Measurements from ENCODE around the gene NFE2L3.
"Not testable (repeated sequence)": the region's sequence is repeated elsewhere in the genome, so short reads cannot be mapped to it uniquely, and the experiment has no call there.

Gene NFE2L3, protein sequence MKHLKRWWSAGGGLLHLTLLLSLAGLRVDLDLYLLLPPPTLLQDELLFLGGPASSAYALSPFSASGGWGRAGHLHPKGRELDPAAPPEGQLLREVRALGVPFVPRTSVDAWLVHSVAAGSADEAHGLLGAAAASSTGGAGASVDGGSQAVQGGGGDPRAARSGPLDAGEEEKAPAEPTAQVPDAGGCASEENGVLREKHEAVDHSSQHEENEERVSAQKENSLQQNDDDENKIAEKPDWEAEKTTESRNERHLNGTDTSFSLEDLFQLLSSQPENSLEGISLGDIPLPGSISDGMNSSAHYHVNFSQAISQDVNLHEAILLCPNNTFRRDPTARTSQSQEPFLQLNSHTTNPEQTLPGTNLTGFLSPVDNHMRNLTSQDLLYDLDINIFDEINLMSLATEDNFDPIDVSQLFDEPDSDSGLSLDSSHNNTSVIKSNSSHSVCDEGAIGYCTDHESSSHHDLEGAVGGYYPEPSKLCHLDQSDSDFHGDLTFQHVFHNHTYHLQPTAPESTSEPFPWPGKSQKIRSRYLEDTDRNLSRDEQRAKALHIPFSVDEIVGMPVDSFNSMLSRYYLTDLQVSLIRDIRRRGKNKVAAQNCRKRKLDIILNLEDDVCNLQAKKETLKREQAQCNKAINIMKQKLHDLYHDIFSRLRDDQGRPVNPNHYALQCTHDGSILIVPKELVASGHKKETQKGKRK

DNA sequence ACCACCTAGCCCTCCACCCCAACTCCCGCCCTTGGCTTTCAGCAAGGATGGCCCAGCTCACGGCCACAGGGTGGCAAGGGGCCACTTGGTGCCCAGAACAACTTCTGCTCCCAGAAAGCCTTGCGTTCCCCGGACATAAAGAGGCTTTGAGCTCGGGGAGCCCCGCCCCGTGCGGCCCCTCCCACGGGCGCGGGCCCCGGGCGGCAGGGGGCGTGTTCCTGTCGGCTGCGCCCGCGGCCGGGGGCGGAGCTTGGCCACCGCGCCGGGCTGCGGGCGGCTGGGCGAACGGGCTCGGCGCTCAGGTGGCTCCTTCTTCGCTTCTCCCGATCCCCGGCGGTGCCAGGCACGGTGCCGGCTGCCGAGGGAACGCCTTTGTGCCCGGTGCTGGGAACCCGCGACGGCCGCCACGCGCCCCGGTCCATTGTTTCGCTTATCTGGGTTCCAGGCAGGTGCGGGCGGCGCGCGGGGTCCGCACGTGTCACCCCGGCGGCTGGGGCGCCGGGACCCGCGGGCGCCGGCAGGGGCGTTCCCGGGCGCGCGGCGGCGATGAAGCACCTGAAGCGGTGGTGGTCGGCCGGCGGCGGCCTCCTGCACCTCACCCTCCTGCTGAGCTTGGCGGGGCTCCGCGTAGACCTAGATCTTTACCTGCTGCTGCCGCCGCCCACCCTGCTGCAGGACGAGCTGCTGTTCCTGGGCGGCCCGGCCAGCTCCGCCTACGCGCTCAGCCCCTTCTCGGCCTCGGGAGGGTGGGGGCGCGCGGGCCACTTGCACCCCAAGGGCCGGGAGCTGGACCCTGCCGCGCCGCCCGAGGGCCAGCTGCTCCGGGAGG, at the start of gene NFE2L3:
TSS of gene NFE2L3 (plus strand) at position 246 of the 829 bp plus-strand sequence. CDS start at position 547, 301 bp downstream.
- peak; percentile 69 to 74 for DNase-seq (ENCODE audit: extremely low read depth in 1 of 2, low read depth in 1 of 2)

DNA sequence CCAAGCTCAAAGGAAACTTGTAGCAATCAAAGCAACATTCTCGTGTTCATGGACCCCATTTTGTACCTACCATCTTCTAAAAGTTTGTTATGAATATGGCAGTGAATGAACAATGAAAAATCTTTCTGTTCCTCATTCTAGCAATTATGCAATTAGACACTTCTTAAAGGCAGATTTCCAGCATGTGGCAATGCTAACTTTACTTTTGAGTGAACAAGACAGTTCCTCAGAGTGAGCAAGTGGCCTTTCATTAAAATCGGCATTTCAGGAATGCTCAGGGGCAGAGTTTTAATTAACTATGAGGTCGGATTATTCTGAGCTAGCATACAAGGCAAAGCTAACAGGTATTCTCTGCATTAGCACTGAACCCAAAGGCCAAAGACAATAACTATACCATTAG, 48.4 kb upstream of the NFE2L3 start:
- no peak for DNase-seq (ENCODE audit: extremely low read depth in 1 of 2, low read depth in 1 of 2)

DNA sequence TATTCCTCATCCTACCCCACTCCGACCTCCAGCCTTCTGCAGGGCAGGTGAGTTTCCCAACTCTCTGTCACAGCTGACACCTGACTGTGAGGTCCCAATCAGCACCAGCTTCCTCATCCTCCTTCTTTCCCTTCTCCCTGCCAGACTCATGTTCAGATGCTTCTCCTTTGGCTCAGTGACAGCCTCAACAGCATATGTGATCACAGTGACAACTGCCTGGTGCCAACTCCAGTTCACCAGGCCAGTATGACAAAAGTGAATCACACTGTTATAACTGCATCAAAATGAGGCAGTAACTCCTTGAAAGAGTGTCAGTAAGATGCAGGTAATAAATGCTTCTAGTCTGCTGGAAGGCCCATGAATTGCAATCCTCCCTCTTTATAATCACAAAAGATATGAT, 46.8 kb upstream of the NFE2L3 start:
- DNase-seq (ENCODE audit: extremely low read depth in 1 of 2, low read depth in 1 of 2), result no peak

DNA sequence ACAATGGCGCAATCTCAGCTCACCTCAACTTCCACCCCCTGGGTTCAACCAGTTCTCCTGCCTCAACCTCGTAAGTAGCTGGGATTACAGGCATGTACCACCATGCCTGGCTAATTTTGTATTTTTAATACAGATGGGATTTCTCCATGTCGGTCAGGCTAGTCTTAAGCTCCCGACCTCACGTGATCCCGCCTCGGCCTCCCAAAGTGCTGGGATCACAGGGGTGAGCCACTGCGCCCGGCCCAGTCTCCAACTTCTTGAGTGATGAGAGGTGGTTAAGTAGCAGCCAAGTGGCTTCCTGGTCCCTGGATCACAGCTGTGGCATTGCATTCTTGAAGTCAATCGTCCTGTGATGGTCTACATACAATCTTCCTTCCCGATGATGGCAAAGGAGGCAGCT, 46.1 kb upstream of the NFE2L3 start:
- no peak for DNase-seq (ENCODE audit: extremely low read depth in 1 of 2, low read depth in 1 of 2)

DNA sequence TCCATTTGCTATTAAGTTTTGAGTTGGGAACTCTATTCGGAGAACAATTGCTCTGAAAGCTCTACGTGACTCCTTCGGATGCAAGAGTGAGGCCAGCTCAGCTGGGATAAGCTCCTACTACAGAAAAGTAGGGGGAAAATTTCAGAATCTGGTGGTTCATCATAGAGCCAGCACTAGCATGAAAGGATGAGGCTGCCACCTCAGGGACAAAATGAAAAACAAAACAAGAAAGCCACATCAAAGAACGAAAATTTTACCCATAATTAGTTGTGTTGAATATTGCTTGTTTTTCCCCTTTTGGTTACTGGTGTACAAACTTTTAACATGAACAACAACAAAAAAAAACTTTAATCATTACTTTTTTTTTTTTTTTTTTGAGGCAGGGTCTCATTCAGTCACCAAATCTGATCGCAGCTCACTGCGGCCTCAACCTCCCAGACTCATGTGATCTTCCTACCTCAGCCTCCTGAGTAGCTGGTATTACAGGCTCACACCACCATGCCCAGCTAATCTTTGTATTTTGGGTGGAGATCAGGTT, 39.7 kb upstream of the NFE2L3 start:
- no peak for DNase-seq (ENCODE audit: extremely low read depth in 1 of 2, low read depth in 1 of 2)

DNA sequence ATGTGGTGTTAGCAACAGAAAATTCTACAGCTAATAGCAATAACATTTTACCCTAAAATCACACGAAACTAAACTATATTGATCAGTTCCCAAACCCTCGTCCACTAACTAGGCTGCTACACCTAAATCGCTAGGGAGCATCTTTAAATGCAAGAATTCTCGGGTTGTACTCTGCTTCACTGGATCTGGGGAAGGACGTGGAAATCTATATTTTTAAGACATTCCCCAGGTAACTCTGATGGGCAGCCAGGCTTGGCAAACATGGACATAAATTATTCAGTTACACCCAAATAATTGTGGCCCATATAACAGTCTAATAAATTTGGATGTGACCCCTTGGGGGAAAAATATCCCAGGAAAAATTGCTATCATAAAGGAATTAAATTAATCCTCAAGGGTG, 36.3 kb upstream of the NFE2L3 start:
- DNase-seq (ENCODE audit: extremely low read depth in 1 of 2, low read depth in 1 of 2), result no peak

DNA sequence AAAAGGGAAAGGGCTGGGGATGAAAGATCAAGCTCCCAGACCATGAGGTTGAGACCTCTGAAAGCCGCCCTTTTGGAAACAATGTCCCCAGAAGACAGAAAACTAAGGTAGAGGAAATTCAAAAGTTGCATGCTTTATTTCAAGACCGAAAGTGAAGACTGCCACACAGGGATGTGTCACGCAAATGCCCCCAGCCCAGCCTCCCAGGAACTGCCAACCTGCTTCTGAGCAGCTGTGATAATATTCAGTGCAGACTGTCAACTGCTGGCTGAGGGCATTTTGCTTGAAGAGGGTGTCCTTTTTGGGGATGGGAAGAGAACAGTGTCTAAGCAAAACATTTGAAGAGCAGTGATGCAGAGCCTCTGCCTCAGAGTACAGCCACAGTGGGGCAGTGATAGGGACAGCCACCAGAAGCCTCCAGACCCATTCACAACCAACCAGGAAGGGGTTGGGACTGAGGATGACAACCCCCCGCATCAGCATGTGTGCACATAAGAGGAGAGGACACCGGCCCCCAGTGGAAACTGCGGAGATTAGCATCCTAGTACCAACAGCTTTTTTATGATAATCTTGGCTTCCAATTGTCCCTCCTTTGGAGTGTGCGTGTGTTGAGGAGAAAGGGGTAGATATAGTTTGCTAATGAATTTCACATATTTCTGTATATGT, 34.7 kb upstream of the NFE2L3 start:
- no peak for DNase-seq (ENCODE audit: extremely low read depth in 1 of 2, low read depth in 1 of 2)

DNA sequence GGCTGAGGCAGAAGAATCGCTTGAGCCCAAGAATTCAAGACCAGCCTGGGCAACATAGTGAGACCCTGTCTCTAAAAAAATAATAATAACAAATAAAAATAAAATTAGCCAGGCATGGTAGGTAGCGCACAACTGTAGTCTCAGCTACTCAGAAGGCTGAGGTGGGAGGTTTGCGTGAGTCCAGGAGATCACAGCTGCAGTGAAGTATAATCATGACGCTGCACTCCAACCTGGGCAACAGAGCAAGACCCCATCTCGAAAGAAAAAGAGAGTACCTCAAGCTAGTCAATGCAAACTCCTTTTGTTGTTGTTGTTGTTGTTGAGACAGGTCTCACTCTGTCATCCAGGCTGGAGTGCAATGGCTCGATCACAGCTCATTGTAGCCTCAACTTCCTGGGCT, 34.0 kb upstream of the NFE2L3 start:
- no peak for DNase-seq (ENCODE audit: extremely low read depth in 1 of 2, low read depth in 1 of 2)

DNA sequence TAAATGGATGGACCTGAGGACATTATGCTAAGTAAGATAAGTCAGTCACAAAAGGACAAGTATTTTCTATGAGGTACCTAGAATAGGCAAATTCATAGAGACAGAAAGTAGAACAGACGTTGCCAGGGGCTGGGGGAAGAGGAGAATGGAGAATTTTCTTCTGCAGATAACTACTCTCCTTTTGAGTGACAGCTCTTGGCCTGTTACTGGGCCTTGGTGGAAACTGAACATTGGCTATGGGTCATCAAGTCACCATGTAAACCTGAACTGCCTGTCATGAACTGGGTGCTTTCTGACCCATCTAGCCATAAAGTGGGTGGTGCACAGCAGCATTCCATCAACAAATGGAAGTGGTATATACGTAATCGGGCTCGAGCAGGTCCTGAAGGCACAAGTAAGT, 29.3 kb upstream of the NFE2L3 start:
- no peak for DNase-seq (ENCODE audit: extremely low read depth in 1 of 2, low read depth in 1 of 2)

DNA sequence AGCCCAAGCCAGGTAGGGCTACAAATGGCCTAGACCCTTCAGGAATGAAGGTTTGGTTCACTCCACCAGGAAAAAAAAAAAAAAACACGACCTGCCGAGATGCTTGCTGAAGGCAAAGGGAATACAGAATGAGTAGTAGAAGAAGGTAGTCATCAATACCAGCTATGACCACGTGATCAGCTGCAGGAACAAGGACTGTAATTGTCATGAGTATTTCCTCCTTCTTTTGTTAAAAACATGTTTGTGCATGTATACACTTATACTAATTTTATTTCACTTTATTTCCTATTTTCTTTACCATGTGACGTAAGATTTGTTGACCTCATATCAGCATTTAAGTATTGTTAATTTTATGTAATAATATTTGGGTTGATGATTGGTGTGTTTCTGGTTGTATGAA, 27.2 kb upstream of the NFE2L3 start:
- not testable (repeated sequence) for DNase-seq (ENCODE audit: extremely low read depth in 1 of 2, low read depth in 1 of 2)

DNA sequence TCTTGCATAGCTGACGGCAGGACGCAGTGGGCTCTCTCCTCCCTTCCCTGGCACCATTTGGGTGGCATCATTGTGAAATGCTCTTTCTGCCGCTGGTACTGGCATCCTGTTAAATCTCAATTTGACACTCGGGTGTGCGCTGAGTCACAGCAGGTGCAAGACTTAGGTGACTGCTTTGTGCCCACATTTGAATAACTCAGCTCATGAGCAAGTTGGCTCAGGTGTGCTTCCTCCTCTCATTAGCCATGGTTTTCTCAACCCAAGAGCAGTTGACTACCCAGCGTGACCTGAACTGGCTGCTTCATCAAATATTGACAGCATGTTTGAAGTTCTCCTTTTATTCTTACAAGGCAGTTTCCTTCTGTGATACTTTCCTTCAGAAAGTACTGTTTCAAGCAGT, 24.6 kb upstream of the NFE2L3 start:
- DNase-seq (ENCODE audit: extremely low read depth in 1 of 2, low read depth in 1 of 2), result no peak

DNA sequence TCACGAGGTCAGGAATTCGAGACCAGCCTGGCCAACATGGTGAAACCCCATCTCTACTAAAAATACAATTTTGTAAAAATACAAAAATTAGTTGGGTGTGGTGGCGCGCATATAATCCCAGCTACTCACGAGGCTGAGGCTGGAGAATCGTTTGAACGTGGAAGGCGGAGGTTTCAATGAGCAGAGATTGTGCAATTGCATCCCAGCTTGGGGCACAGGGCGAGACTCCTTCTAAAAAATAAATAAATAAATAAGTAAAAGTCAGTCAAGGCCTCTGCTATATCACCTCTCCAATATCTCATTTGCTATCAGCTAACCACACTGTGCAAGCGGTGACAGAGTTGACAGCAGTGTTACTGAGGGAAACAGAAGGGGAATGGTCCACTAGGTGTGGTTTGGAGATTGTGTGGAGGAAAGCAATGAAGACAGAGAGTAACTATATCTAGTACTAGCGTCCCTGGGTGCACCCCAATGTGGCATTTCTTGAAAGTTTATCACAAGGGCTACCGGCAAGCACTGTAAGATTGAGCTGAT, 20.9 kb upstream of the NFE2L3 start:
- DNase-seq (ENCODE audit: extremely low read depth in 1 of 2, low read depth in 1 of 2), result no peak

DNA sequence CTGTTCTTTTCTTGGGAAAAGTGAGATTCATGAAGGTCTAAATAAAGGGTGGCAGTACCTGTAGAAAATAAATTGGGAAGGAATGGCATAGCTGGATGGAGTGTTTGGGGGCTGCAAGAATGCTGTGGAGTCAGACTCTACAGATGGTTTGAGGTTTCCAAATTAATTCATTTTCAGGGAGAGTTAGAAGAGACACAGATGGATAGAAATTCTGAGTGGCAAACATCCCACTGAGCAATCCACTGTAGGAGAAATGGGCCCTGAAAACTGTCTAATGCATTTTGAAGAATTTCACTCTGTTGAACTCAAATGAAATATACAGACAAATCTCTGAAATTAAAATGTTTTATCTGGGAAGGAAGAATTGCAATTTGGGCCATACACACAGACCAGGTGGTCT, 16.9 kb upstream of the NFE2L3 start:
- no peak for DNase-seq (ENCODE audit: extremely low read depth in 1 of 2, low read depth in 1 of 2)

DNA sequence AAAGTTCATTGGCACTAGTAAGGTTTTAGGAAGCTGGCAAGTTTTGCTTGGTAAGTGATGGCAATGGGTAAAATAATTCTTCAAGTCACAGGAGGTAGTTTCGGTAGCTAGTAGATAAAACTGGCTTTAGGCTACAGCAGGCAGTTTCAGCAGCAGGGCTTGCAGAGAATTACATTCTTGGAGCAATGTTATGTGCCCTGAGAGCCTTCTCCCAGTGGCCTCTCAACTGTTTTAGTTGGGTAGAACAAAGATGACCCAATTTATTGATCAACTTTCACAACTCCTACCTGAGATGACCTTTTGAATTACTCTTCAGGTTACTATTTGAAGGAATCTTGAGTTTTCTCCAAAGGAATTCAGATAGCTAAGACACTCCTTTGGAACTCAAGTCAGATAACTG, 16.4 kb upstream of the NFE2L3 start:
- no peak for DNase-seq (ENCODE audit: extremely low read depth in 1 of 2, low read depth in 1 of 2)

DNA sequence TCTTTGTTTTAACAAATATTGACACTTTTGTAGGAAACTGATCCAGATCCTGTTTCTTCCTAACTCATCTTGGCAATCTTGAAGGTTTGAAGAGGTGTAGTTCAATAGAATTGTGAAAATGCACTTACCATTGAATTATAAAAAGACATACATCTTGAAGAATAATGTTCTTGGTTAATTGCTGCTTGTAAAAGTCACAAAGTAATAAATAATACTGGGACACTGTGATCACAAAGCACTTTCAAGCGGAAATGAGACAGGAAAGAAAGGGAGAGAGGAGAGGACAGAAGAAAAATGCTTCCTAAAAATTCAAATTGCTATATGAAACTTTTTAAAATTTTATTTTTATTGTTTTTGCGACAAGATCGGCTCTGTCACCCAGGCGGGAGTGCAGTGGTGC, 15.2 kb upstream of the NFE2L3 start:
- DNase-seq (ENCODE audit: extremely low read depth in 1 of 2, low read depth in 1 of 2), result no peak

DNA sequence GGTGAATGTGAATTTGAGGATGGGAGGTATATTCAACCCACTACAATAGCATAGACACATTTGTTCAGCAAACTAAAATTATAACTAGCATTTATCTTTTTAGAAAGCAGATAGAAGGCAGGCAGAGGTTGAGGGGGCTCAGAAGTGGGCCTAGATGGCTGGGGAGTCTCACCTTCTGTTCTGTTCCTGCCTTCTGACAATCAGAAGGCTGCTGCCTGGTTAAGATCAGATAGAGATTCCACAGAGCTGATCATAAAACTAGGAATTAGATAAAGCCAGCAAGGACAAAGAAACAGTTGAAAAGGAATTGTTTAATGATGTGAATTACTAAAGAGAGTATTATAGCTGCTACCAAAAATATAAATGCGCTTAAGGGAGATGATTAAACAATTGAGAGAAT, 11.6 kb upstream of the NFE2L3 start:
- no peak for DNase-seq (ENCODE audit: extremely low read depth in 1 of 2, low read depth in 1 of 2)

DNA sequence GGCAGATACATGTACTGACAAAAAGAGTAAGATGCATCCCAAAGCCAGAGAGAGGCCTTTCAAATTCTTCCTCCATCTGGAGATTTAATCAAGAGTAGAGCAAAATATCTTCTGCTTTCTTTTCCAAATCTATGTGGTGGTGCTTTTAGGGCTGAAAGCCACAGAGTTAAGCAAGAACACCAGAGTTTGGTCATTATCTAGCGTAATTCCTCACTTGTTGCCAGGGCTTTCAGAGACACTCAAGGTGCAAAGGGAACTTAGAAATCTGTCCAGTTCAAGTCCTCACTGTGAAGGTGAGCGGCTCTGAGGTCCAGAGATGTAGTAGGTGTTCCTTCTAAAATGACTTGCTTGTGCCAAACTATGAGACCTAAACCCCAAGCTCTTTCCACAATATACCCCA, 10.9 kb upstream of the NFE2L3 start:
- DNase-seq (ENCODE audit: extremely low read depth in 1 of 2, low read depth in 1 of 2), result no peak

DNA sequence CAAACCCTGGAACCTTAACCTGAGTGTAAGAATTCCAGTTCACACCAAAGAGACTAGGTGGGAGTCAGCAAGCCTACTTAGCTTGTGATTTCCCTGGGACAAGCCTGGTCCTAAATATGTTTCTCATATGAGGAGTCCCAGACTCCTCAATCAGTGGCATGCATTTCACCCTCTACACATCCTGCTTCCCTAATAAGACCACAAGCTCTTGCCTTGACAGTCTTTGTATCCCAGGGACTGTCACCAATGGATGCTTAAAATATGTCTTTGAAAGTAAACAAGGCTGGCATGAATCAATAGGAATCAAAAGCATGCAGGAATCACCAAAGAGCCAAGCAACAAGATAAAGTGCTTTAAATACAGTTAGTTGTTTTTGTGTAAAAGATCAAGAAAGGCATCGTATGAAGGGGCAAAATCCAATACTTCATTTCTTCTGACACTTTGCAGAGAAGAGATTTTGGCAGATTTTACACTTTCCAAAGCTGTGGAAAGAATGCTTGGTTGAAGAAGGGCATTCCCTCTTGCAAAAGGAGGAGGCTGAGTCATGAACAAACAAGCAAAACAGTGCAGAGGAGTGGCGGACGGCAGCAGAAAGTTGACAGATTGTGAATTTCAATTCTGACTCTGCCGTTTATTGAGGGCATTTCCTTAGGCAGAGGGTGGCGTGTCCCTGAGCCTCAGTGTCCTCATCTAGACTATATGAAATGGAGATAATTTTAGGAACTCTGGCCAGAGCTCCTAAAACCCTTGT, 8.5 kb upstream of the NFE2L3 start:
- DNase-seq (ENCODE audit: extremely low read depth in 1 of 2, low read depth in 1 of 2), result no peak

DNA sequence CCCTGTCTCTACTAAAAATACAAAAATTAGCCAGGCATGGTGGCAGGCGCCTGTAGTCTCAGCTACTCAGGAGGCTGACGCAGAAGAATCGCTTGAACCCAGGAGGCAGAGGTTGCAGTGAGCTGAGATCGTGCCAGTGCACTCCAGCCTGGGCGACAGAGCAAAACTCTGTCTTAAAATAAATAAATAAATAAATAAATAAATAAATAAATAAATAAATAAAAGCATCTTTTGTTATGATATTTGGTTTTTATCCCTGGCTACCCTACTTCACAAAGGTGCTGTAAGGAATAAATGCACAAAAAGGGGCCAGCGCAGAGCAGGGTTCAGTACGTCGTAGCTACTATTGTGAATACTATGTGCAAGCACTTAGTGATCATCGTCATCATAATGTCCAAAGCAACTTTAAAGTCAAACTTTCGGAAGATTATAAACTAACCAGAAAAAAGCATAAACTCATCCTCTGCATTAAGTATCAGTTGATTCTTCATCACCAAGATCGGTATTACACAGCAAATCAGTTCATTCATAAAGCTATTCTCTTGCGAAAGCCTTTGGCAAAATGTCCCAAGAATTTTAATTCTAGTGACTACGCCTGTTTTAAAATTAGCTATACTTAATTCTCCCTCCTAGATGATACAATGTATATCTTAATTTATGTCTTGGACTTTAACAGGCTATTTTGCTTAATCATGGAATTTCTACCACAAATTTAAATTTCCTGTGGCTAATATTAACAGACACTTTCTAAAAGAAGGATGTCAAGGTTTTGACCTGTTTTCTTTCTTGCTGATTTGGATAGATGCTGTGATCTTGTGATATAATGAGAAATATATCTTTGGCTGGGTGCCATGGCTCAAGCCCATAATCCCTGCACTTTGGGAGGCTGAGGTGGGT, 7.6 kb upstream of the NFE2L3 start:
- DNase-seq (ENCODE audit: extremely low read depth in 1 of 2, low read depth in 1 of 2), result no peak

All from stimulated activated CD8-positive, alpha-beta memory T cell treated with anti-CD3 and anti-CD28 coated beads, Interleukin-7, amount 100 ng/mL, for 48 hours (primary cell).